Measurements from ENCODE around the gene ABCA13.

Gene ABCA13

GRCh38 chr7:48245751-48246472 is 74.7 kb downstream of the ABCA13 start:
- DNase-seq: peak in 1 of 14 donors; percentile 4

GRCh38 chr7:48249166-48249565 is 77.9 kb downstream of the ABCA13 start:
- DNase-seq: no peak

GRCh38 chr7:48250441-48250951 is 79.2 kb downstream of the ABCA13 start:
- no peak for DNase-seq

GRCh38 chr7:48251766-48252165 is 80.5 kb downstream of the ABCA13 start:
- no peak for DNase-seq

- no peak for DNase-seq
Observed at GRCh38 chr7:48252995-48253394, 81.7 kb downstream of the ABCA13 start.

GRCh38 chr7:48255046-48255445 is 83.8 kb downstream of the ABCA13 start:
- no peak for DNase-seq

- no peak for DNase-seq
Observed at GRCh38 chr7:48259463-48260280, 88.4 kb downstream of the ABCA13 start.

GRCh38 chr7:48261696-48262095 is 90.4 kb downstream of the ABCA13 start:
- no peak for DNase-seq

- no peak for DNase-seq
Observed at GRCh38 chr7:48262606-48263310, 91.5 kb downstream of the ABCA13 start.

GRCh38 chr7:48263311-48263650 is 92.0 kb downstream of the ABCA13 start:
- DNase-seq: no peak

- no peak for DNase-seq
Observed at GRCh38 chr7:48269066-48269465, 97.8 kb downstream of the ABCA13 start.

GRCh38 chr7:48274662-48275061 is 103.4 kb downstream of the ABCA13 start:
- DNase-seq: no peak

- DNase-seq: no peak
Observed at GRCh38 chr7:48279420-48279819, 108.2 kb downstream of the ABCA13 start.

GRCh38 chr7:48280100-48280499 is 108.8 kb downstream of the ABCA13 start:
- DNase-seq: no peak

GRCh38 chr7:48285373-48285772 is 114.1 kb downstream of the ABCA13 start:
- DNase-seq: no peak

GRCh38 chr7:48286836-48287235 is 115.6 kb downstream of the ABCA13 start:
- DNase-seq: no peak

- no peak for DNase-seq
Observed at GRCh38 chr7:48289656-48290055, 118.4 kb downstream of the ABCA13 start.

GRCh38 chr7:48292949-48293348 is 121.7 kb downstream of the ABCA13 start:
- DNase-seq: no peak

- no peak for DNase-seq
Observed at GRCh38 chr7:48295296-48295971, 124.2 kb downstream of the ABCA13 start.

GRCh38 chr7:48296966-48297365 is 125.7 kb downstream of the ABCA13 start:
- DNase-seq: no peak

- DNase-seq: no peak
Observed at GRCh38 chr7:48298779-48299178, 127.5 kb downstream of the ABCA13 start.

GRCh38 chr7:48299580-48300169 is 128.4 kb downstream of the ABCA13 start:
- peak in 10 of 14 donors; percentile 2 to 43 (median 15) for DNase-seq
